Mesendoderm (in vitro differentiated cells): ENCODE measurements around the gene CALHM5.
"Not testable (repeated sequence)": the region's sequence is repeated elsewhere in the genome, so short reads cannot be mapped to it uniquely, and the experiment has no call there.

Experiments used
- DNase-seq: peaks from one replicate; pipeline ENCODE4 v3.0.0; 2013
- H2AK5ac ChIP-seq: 2 replicates; pipeline ENCODE4 v1.6.1; 2013; ENCODE audit warnings: low read length, inconsistent platforms
- H2BK120ac ChIP-seq: 2 replicates; pipeline ENCODE4 v1.6.1; 2013; ENCODE audit warnings: low read depth, mild to moderate bottlenecking, low read length, moderate library complexity, mixed read lengths
- H2BK15ac ChIP-seq: replicated peaks from 2 replicates; pipeline ENCODE4 v1.6.1; 2013; ENCODE audit warnings: low read depth, mild to moderate bottlenecking, moderate library complexity
- H2BK5ac ChIP-seq: 2 replicates; pipeline ENCODE4 v1.6.1; 2013; ENCODE audit warnings: low read length, inconsistent platforms
- H3K18ac ChIP-seq: 2 replicates; pipeline ENCODE4 v1.6.1; 2013; ENCODE audit warnings: mild to moderate bottlenecking, low read length, mixed read lengths
- H3K23ac ChIP-seq: one replicate; pipeline ENCODE4 v1.6.1; 2013; ENCODE audit warnings: low read length
- H3K27ac ChIP-seq: 2 replicates; pipeline ENCODE4 v1.5.1; 2013; ENCODE audit warnings: low read depth, mild to moderate bottlenecking, inconsistent platforms, low read length, moderate library complexity
- H3K27me3 ChIP-seq: 2 replicates; pipeline ENCODE4 v1.6.1; 2013; ENCODE audit warnings: low read length, control low read depth, mild to moderate bottlenecking, inconsistent platforms; ENCODE audit not compliant: insufficient read depth, poor library complexity
- H3K36me3 ChIP-seq: 2 replicates; pipeline ENCODE4 v1.6.1; 2013; ENCODE audit warnings: low read length, inconsistent platforms; ENCODE audit not compliant: control insufficient read depth, insufficient read depth
- H3K4ac ChIP-seq: one replicate; pipeline ENCODE4 v1.6.1; 2013; ENCODE audit warnings: low read depth, mild to moderate bottlenecking, low read length, moderate library complexity
- H3K4me1 ChIP-seq: 2 replicates; pipeline ENCODE4 v1.6.1; 2013; ENCODE audit warnings: low read depth, low read length, inconsistent platforms; ENCODE audit not compliant: control insufficient read depth
- H3K4me2 ChIP-seq: 2 replicates; pipeline ENCODE4 v1.6.1; 2013; ENCODE audit warnings: low read length
- H3K4me3 ChIP-seq: 2 replicates; pipeline ENCODE4 v1.5.1; 2013; ENCODE audit warnings: mild to moderate bottlenecking, low read length
- H3K56ac ChIP-seq: one replicate; pipeline ENCODE4 v1.6.1; 2013; ENCODE audit warnings: low read length
- H3K79me1 ChIP-seq: 2 replicates; pipeline ENCODE4 v1.6.1; 2013; ENCODE audit warnings: low read length, inconsistent platforms
- H3K79me2 ChIP-seq: 2 replicates; pipeline ENCODE4 v1.6.1; 2013; ENCODE audit warnings: mild to moderate bottlenecking, low read length; ENCODE audit not compliant: control insufficient read depth, insufficient read depth
- H3K9ac ChIP-seq: 2 replicates; pipeline ENCODE4 v1.6.1; 2013; ENCODE audit warnings: low read length, inconsistent platforms
- H4K5ac ChIP-seq: one replicate; pipeline ENCODE4 v1.6.1; 2013; ENCODE audit warnings: low read length
- H4K8ac ChIP-seq: one replicate; pipeline ENCODE4 v1.6.1; 2013; ENCODE audit warnings: low read depth, mild to moderate bottlenecking, control low read depth, low read length, moderate library complexity
- WGBS: extraction: QIAGEN DNeasy Blood & Tissue Kit; methylation state at CpG from one replicate; pipeline ENCODE4 v1.1.7; 2013; ENCODE audit warnings: low lambda C conversion rate, missing lambda C conversion rate; ENCODE audit not compliant: insufficient coverage; ENCODE audit errors: extremely low coverage; 5-methylcytosine and 5-hydroxymethylcytosine counted together

The CALHM5 gene

GRCh38 chr6:116495161-116495560 is 16.3 kb upstream of the CALHM5 start:
- H2AK5ac ChIP-seq, H2BK5ac ChIP-seq, H3K23ac ChIP-seq, H4K8ac ChIP-seq, H3K4me3 ChIP-seq, H2BK15ac ChIP-seq, H4K5ac ChIP-seq, H3K27ac ChIP-seq, H3K79me2 ChIP-seq, H3K4me2 ChIP-seq, H2BK120ac ChIP-seq, H3K4me1 ChIP-seq, H3K9ac ChIP-seq, DNase-seq, H3K56ac ChIP-seq, H3K27me3 ChIP-seq, H3K18ac ChIP-seq, H3K36me3 ChIP-seq, H3K79me1 ChIP-seq, H3K4ac ChIP-seq: not testable (repeated sequence)
- no CpG with 5 or more reads among the region's 1 CpG for WGBS

GRCh38 chr6:116497113-116497676 is 14.2 kb upstream of the CALHM5 start:
- H2BK15ac ChIP-seq = no peak overlapping the region
- no peak overlapping the region for H3K4me3 ChIP-seq
- no peaks in the 10 kb centered on the region for H3K36me3 ChIP-seq
- no peak overlapping the region for H3K56ac ChIP-seq
- no peaks in the 10 kb centered on the region for H3K79me2 ChIP-seq
- no peaks in the 10 kb centered on the region for H3K27me3 ChIP-seq
- no peak overlapping the region for H3K27ac ChIP-seq
- no peak overlapping the region for H2AK5ac ChIP-seq
- no peak overlapping the region for H4K8ac ChIP-seq
- H2BK5ac ChIP-seq = no peak overlapping the region
- no peak overlapping the region for H3K4me2 ChIP-seq
- no peak overlapping the region for H2BK120ac ChIP-seq
- H3K4me1 ChIP-seq = no peaks in the 10 kb centered on the region
- no peak overlapping the region for H4K5ac ChIP-seq
- DNase-seq = no peak
- no peak overlapping the region for H3K9ac ChIP-seq
- H3K79me1 ChIP-seq = no peaks in the 10 kb centered on the region
- H3K23ac ChIP-seq = no peak overlapping the region
- no peak overlapping the region for H3K4ac ChIP-seq
- H3K18ac ChIP-seq = no peak overlapping the region
- WGBS = no CpG with 5 or more reads among the region's 3 CpGs

- peak; percentile 50 for DNase-seq
- no peaks in the 10 kb centered on the region for H3K4me1 ChIP-seq
- no peak overlapping the region for H4K8ac ChIP-seq
- no peak overlapping the region for H3K4me3 ChIP-seq
- no peaks in the 10 kb centered on the region for H3K27me3 ChIP-seq
- no peak overlapping the region for H3K18ac ChIP-seq
- H3K4me2 ChIP-seq = no peak overlapping the region
- no peaks in the 10 kb centered on the region for H3K79me2 ChIP-seq
- no peak overlapping the region for H2AK5ac ChIP-seq
- H2BK120ac ChIP-seq = no peak overlapping the region
- H3K4ac ChIP-seq = no peak overlapping the region
- H3K27ac ChIP-seq = no peak overlapping the region
- no peak overlapping the region for H2BK5ac ChIP-seq
- H4K5ac ChIP-seq = no peak overlapping the region
- H3K23ac ChIP-seq = no peak overlapping the region
- H3K36me3 ChIP-seq = no peaks in the 10 kb centered on the region
- no CpG with 5 or more reads among the region's 9 CpGs for WGBS
- no peak overlapping the region for H2BK15ac ChIP-seq
- H3K9ac ChIP-seq = no peak overlapping the region
- H3K79me1 ChIP-seq = no peaks in the 10 kb centered on the region
- no peak overlapping the region for H3K56ac ChIP-seq
These were observed 10.4 kb upstream of the CALHM5 start for GRCh38 chr6:116500969-116501433.

GRCh38 chr6:116507324-116507723 is 4.1 kb upstream of the CALHM5 start:
- no peak overlapping the region for H3K4ac ChIP-seq
- no CpG with 5 or more reads among the region's 3 CpGs for WGBS
- H3K9ac ChIP-seq = no peak overlapping the region
- no peaks in the 10 kb centered on the region for H3K27me3 ChIP-seq
- H3K23ac ChIP-seq = no peak overlapping the region
- no peak for DNase-seq
- no peak overlapping the region for H4K5ac ChIP-seq
- H3K56ac ChIP-seq = no peak overlapping the region
- no peak overlapping the region for H2BK120ac ChIP-seq
- no peak overlapping the region for H2AK5ac ChIP-seq
- H3K4me2 ChIP-seq = no peak overlapping the region
- no peak overlapping the region for H4K8ac ChIP-seq
- no peak overlapping the region for H2BK15ac ChIP-seq
- no peaks in the 10 kb centered on the region for H3K79me2 ChIP-seq
- no peak overlapping the region for H2BK5ac ChIP-seq
- H3K4me1 ChIP-seq = peaks cover 2% of the 10 kb centered on the region
- H3K4me3 ChIP-seq = no peak overlapping the region
- H3K79me1 ChIP-seq = no peaks in the 10 kb centered on the region
- H3K36me3 ChIP-seq = no peaks in the 10 kb centered on the region
- H3K27ac ChIP-seq = no peak overlapping the region
- no peak overlapping the region for H3K18ac ChIP-seq

- H3K23ac ChIP-seq = no peak overlapping the region
- no peak overlapping the region for H3K4me2 ChIP-seq
- no peaks in the 10 kb centered on the region for H3K27me3 ChIP-seq
- H3K79me2 ChIP-seq = no peaks in the 10 kb centered on the region
- H3K56ac ChIP-seq = no peak overlapping the region
- H3K18ac ChIP-seq = no peak overlapping the region
- no peak for DNase-seq
- no peak overlapping the region for H4K8ac ChIP-seq
- H3K4me1 ChIP-seq = peaks cover 2% of the 10 kb centered on the region
- H2BK120ac ChIP-seq = no peak overlapping the region
- no peaks in the 10 kb centered on the region for H3K36me3 ChIP-seq
- no peak overlapping the region for H3K27ac ChIP-seq
- no peak overlapping the region for H3K4ac ChIP-seq
- no peak overlapping the region for H2BK15ac ChIP-seq
- no peak overlapping the region for H2AK5ac ChIP-seq
- H3K4me3 ChIP-seq = no peak overlapping the region
- no peak overlapping the region for H3K9ac ChIP-seq
- no peaks in the 10 kb centered on the region for H3K79me1 ChIP-seq
- H2BK5ac ChIP-seq = no peak overlapping the region
- no peak overlapping the region for H4K5ac ChIP-seq
These were observed 2.9 kb upstream of the CALHM5 start for GRCh38 chr6:116508527-116508926.

- Histone ChIP-seq H3K27ac (no peak overlapping the region), H3K4me3 (no peak overlapping the region), H3K18ac (no peak overlapping the region), H3K56ac (peak overlapping the region; percentile 74), H4K5ac (peak overlapping the region; percentile 82), H2BK120ac (no peak overlapping the region), H3K36me3 (no peaks in the 10 kb centered on the region), H3K9ac (peak overlapping the region; percentile 37), H2BK15ac (no peak overlapping the region), H3K4ac (peak overlapping the region; percentile 94), H3K4me1 (peaks cover 2% of the 10 kb centered on the region), H3K79me2 (no peaks in the 10 kb centered on the region), H4K8ac (no peak overlapping the region), H3K79me1 (no peaks in the 10 kb centered on the region), H3K27me3 (no peaks in the 10 kb centered on the region), H3K4me2 (no peak overlapping the region), H3K23ac (no peak overlapping the region), H2AK5ac (no peak overlapping the region), H2BK5ac (peak overlapping the region; percentile 14)
- DNase-seq = no peak
- no CpG with 5 or more reads among the region's 4 CpGs for WGBS
These were observed 696 bp downstream of the CALHM5 start for GRCh38 chr6:116512111-116512559.
